AG09319 (cell line): Measurements from ENCODE around the gene DPRX.

Source experiments
- DNase-seq: peaks from one replicate; pipeline ENCODE4 v3.0.0-alpha.2; 2010; ENCODE audit warnings: low read depth; ENCODE audit errors: extremely low read depth
- CTCF ChIP-seq: IDR thresholded peaks from 2 replicates; pipeline ENCODE4 v1.5.1; 2011; ENCODE audit warnings: low read depth, mild to moderate bottlenecking, inconsistent platforms, low read length, moderate library complexity

The DPRX gene

GRCh38 chr19:53671663-53672062 lies 39.9 kb downstream of the DPRX start:
- no peak for TF ChIP-seq CTCF
- DNase-seq, result no peak
